ENCODE data around the gene RSAD1.

RSAD1 gene

DNA sequence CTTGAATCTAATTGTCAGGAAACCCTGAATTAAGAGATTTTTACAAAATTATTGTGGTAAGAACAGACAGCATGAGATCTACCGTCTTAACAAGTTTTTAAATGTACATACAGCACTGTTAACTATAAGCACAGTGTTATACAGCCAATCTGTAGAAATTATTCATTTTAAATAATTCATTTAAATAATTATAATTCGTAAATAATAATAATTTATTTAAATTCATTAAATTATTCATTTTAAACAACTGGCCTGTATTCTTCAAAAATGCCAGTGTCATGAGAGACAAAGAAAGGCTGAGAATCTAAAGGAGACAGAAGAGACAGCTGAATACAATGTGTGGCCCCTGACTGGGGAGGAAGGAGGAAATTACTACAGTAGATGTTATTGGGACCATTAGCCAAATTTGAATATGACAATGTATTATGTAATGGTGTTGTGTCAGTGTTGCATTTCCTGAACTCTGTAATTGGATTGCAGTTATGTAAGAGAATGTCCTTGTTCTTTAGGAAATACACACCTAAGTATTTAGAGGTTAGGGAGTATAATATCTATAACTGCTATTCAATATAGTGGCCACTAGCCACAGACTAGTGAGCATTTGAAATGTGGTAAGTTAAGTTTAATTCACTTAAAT is 2.3 kb downstream of the RSAD1 start:
- TF ChIP-seq, protein P1, sequence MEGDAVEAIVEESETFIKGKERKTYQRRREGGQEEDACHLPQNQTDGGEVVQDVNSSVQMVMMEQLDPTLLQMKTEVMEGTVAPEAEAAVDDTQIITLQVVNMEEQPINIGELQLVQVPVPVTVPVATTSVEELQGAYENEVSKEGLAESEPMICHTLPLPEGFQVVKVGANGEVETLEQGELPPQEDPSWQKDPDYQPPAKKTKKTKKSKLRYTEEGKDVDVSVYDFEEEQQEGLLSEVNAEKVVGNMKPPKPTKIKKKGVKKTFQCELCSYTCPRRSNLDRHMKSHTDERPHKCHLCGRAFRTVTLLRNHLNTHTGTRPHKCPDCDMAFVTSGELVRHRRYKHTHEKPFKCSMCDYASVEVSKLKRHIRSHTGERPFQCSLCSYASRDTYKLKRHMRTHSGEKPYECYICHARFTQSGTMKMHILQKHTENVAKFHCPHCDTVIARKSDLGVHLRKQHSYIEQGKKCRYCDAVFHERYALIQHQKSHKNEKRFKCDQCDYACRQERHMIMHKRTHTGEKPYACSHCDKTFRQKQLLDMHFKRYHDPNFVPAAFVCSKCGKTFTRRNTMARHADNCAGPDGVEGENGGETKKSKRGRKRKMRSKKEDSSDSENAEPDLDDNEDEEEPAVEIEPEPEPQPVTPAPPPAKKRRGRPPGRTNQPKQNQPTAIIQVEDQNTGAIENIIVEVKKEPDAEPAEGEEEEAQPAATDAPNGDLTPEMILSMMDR (conservative IDR thresholded peaks at IDR 0.05) = no peak
- TF ChIP-seq ZFX (IDR thresholded peaks at IDR 0.05) = no peak
- H3K27ac ChIP-seq = no peak overlapping the region

DNA sequence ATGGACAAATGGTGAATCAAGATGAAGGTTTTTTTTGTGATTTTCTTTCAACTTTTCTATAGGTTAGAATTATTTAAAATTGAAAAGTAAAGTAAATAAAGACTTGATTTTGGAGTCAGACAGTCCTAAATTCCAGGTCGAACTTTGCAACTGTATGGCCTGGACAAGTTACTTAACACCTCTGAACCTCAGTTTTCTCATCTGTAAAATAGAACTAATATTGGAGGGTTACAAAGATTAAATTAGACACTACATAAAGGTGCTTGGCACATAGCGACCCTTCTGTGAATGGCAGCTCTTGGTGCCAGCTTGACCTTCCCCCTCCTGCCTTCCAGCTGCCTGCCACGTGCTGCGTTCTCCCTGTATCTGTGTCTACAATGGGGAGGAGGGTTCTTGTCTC is 3.0 kb downstream of the RSAD1 start:
- no peak for TF ChIP-seq ZFX (IDR thresholded peaks at IDR 0.05)
- TF ChIP-seq, protein P1 (conservative IDR thresholded peaks at IDR 0.05) = no peak
- H3K27ac ChIP-seq = no peak overlapping the region; the same call in 1 of the 2 replicates

DNA sequence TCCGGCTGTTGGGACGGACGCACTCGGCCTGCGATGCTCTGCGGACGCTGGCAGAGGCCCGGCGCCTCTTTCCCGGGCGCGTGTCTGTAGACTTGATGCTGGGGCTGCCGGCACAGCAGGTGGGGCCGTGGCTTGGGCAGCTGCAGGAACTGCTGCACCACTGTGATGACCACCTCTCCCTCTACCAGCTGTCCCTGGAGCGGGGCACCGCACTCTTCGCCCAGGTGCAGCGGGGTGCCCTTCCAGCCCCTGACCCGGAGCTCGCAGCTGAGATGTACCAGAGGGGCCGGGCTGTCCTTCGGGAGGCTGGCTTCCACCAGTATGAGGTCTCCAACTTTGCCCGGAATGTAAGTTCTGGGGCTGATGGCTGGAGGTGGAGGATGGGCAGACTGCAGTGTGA is 3.5 kb downstream of the RSAD1 start:
- H3K27ac ChIP-seq = peak overlapping the region; percentile 27
- TF ChIP-seq, protein P1 (conservative IDR thresholded peaks at IDR 0.05) = no peak
- no peak for TF ChIP-seq ZFX (IDR thresholded peaks at IDR 0.05)

DNA sequence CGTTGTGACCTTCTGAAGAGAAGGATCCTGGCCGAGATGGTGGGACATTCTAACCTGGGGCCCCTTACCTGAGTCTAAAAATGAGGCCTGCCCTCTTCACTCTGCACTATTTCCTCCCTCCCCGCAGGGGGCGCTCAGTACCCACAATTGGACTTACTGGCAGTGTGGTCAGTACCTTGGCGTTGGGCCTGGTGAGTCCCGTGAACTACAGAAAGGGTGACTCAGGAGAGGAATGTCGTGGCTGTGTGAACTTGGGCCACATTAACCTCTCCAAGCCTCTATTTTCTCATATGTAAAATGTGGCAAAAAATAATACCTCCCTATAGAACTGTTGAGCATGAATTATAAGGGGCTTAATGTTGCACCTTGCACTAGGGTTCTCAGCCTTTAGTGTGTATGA is 3.9 kb downstream of the RSAD1 start:
- TF ChIP-seq ZFX (IDR thresholded peaks at IDR 0.05) = no peak
- TF ChIP-seq, protein P1 (conservative IDR thresholded peaks at IDR 0.05) = peak; percentile 94
- peak overlapping the region; percentile 27 for H3K27ac ChIP-seq

DNA sequence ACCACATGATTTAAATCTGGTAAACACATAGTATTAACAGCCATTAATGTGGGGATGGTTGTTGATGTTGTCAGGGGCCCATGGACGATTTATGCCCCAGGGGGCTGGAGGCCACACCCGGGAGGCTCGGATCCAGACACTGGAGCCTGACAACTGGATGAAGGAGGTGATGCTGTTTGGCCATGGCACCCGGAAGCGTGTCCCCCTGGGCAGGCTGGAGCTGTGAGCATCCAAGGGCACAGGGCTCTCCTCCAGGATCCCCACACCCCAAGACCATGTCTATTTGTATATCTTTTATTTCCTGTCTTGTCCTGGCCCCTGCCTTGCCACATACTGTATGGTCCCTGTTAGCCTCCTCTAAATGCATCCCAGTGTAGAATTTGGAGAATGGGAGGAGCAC is 4.6 kb downstream of the RSAD1 start:
- H3K27ac ChIP-seq = no peak overlapping the region
- TF ChIP-seq ZFX (IDR thresholded peaks at IDR 0.05) = no peak
- TF ChIP-seq, protein P1 (conservative IDR thresholded peaks at IDR 0.05) = no peak

DNA sequence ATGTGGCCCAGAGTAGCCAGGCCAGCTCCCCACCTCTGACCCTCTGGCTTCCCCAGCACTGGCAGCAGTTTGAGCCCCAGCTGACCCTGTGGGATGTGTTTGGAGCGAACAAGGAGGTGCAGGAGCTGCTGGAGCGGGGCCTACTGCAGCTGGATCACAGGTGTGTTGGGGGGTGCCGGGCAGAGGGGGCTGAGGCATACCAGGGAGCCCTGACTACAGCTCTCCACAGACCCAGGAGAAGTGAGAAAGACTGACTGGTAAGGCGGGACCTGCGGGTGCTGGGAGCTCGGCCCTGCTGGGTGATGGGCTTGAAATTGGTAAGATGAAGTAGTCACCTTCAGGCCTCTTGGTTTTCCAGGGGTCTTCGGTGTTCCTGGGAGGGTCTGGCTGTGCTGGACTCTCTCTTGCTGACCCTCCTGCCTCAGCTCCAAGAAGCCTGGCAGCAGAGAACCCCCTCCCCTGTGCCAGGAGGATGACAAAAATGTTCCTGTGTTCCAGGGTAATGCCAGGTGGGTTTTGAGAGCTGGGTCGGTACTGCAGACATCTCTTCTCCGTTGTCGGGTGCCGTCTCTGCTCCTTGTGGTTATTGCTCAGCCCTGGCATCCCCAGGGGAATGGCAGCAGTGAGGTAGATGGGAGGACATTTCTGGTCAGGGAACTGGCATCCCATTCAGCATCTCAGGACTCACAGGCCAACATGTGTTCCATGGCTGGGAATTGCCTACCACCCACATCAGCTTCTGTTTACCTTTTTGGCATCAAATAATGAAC is 5.9 kb downstream of the RSAD1 start:
- no peak for TF ChIP-seq ZFX (IDR thresholded peaks at IDR 0.05)
- TF ChIP-seq, protein P1 (conservative IDR thresholded peaks at IDR 0.05) = no peak

More for the DNA sequence above, 5.9 kb downstream of the RSAD1 start:
- no peak overlapping the region for H3K27ac ChIP-seq

All from C4-2B (cell line).